IMR-90 (cell line): Measurements from ENCODE around the gene GFM1. TPM values are rescaled to one million over a fixed set of nuclear protein-coding genes. Genes with fewer than 3 reads are reported as not detected.
A peak's percentile ranks its signal among the peaks of the same experiment; 100 is the strongest.

ENCODE experiments used
- ATAC-seq: fragments of 200-7000 bp; cut with Tn5 transposase; 2 replicates; pipeline ENCODE4 v1.9.1; 2020; ENCODE audit warnings: low read depth, mild to moderate bottlenecking, moderate library complexity
- BruUV-seq: library from RNA; stranded (reverse); fragments of 400-500 nt; replicated peaks from 2 replicates; lab custom pipeline; 2021; lab: Mats Ljungman, UMichigan
- CTCF ChIA-PET: fragments of 300-600 bp; formaldehyde crosslinking; extraction: SDS; loops from one replicate; lab custom pipeline; 2021; ENCODE audit warnings: antibody characterized with exemption; lab: Yijun Ruan, JAX
- POLR2A ChIA-PET: fragments of 300-600 bp; sonication (Branson Sonifier 250); formaldehyde crosslinking; loops from one replicate; lab custom pipeline; 2022; ENCODE audit warnings: antibody characterized with exemption; ENCODE audit not compliant: unreplicated experiment; lab: Charles Lee
- DNase-seq: peaks from one replicate; pipeline ENCODE4 v3.0.0; 2013
- H2AFZ ChIP-seq: replicated peaks from 2 replicates; pipeline ENCODE3; 2013; ENCODE audit warnings: low read length, mild to moderate bottlenecking; ENCODE audit not compliant: poor library complexity
- H2AK5ac ChIP-seq: 2 replicates; pipeline ENCODE4 v1.6.1; 2013; ENCODE audit warnings: low read depth, low read length, inconsistent platforms
- H2AK9ac ChIP-seq: replicated peaks from 2 replicates; pipeline ENCODE3; 2013; ENCODE audit warnings: mild to moderate bottlenecking, low read depth, low read length, moderate library complexity; ENCODE audit not compliant: poor library complexity
- H2BK120ac ChIP-seq: 2 replicates; pipeline ENCODE4 v1.6.1; 2013; ENCODE audit warnings: low read depth, low read length, inconsistent platforms
- H2BK15ac ChIP-seq: 3 replicates; pipeline ENCODE4 v1.6.1; 2013; ENCODE audit warnings: low read depth, low read length, inconsistent platforms
- H2BK20ac ChIP-seq: 2 replicates; pipeline ENCODE4 v1.6.1; 2013; ENCODE audit warnings: low read depth, mild to moderate bottlenecking, inconsistent platforms, low read length, moderate library complexity
- H2BK5ac ChIP-seq: 2 replicates; pipeline ENCODE4 v1.6.1; 2013; ENCODE audit warnings: mild to moderate bottlenecking, low read depth, low read length, inconsistent platforms; ENCODE audit not compliant: poor library complexity, severe bottlenecking
- H3K14ac ChIP-seq: replicated peaks from 2 replicates; pipeline ENCODE4 v1.6.1; 2013; ENCODE audit warnings: low read depth, low read length, inconsistent platforms
- H3K18ac ChIP-seq: 2 replicates; pipeline ENCODE4 v1.6.1; 2013; ENCODE audit warnings: low read depth, low read length, control low read depth
- H3K23ac ChIP-seq: 2 replicates; pipeline ENCODE4 v1.6.1; 2013; ENCODE audit warnings: low read depth, low read length, inconsistent platforms
- H3K27ac ChIP-seq: 2 replicates; pipeline ENCODE4 v1.5.1; 2013; ENCODE audit warnings: mild to moderate bottlenecking, control low read depth, low read length; ENCODE audit not compliant: insufficient read depth
- H3K27me3 ChIP-seq: 2 replicates; pipeline ENCODE4 v1.6.1; 2013; ENCODE audit warnings: low read length; ENCODE audit not compliant: control insufficient read depth, insufficient read depth
- H3K36me3 ChIP-seq: 2 replicates; pipeline ENCODE4 v1.6.1; 2013; ENCODE audit warnings: low read length, mixed read lengths; ENCODE audit not compliant: control insufficient read depth, insufficient read depth
- H3K4ac ChIP-seq: 2 replicates; pipeline ENCODE4 v1.6.1; 2013; ENCODE audit warnings: low read depth, low read length, inconsistent platforms
- H3K4me1 ChIP-seq: 2 replicates; pipeline ENCODE4 v1.6.1; 2013; ENCODE audit warnings: low read length, mixed read lengths; ENCODE audit not compliant: control insufficient read depth, insufficient read depth
- H3K4me2 ChIP-seq: 2 replicates; pipeline ENCODE4 v1.6.1; 2013; ENCODE audit warnings: low read depth, mild to moderate bottlenecking, control low read depth, low read length, moderate library complexity
- H3K4me3 ChIP-seq: 2 replicates; pipeline ENCODE4 v1.5.1; 2013; ENCODE audit warnings: low read depth, mild to moderate bottlenecking, control low read depth, low read length, moderate library complexity; ENCODE audit not compliant: insufficient read depth
- H3K56ac ChIP-seq: 2 replicates; pipeline ENCODE4 v1.6.1; 2013; ENCODE audit warnings: low read length, inconsistent platforms; ENCODE audit not compliant: insufficient read depth; ENCODE audit errors: extremely low read depth
- H3K79me1 ChIP-seq, 2 experiments: 2 replicates each; pipeline ENCODE4 v1.6.1; 2013; ENCODE audit warnings: low read length in 2 of 2, inconsistent platforms in 1 of 2, low read depth in 1 of 2
- H3K9ac ChIP-seq: 2 replicates; pipeline ENCODE4 v1.6.1; 2013; ENCODE audit warnings: low read depth, low read length, control low read depth
- H3K9me1 ChIP-seq: 2 replicates; pipeline ENCODE4 v1.6.1; 2013; ENCODE audit warnings: low read length, inconsistent platforms; ENCODE audit not compliant: insufficient read depth
- H3K9me3 ChIP-seq: 2 replicates; pipeline ENCODE4 v1.6.1; 2013; ENCODE audit warnings: low read length; ENCODE audit not compliant: control insufficient read depth, insufficient read depth
- H4K20me1 ChIP-seq: 2 replicates; pipeline ENCODE4 v1.6.1; 2013; ENCODE audit warnings: low read length, inconsistent platforms; ENCODE audit not compliant: insufficient read depth
- H4K5ac ChIP-seq: 2 replicates; pipeline ENCODE4 v1.6.1; 2013; ENCODE audit warnings: mild to moderate bottlenecking, low read depth, low read length, control low read depth
- H4K8ac ChIP-seq, 2 experiments: 2 replicates each; pipeline ENCODE4 v1.6.1; 2013; ENCODE audit warnings: low read depth in 2 of 2, low read length in 2 of 2, control low read depth in 1 of 2, inconsistent platforms in 1 of 2
- H4K91ac ChIP-seq: 2 replicates; pipeline ENCODE4 v1.6.1; 2013; ENCODE audit warnings: low read depth, low read length, inconsistent platforms; ENCODE audit not compliant: insufficient read depth
- CEBPB ChIP-seq: IDR thresholded peaks from 2 replicates; pipeline ENCODE4 v1.6.1; 2012; ENCODE audit warnings: low read depth, low read length, improper control_type of control experiment
- WGBS, 2 experiments: methylation state at CpG; one replicate each; pipeline versions ENCODE4 v1.1.5 to v1.1.7; 2013; ENCODE audit warnings: missing lambda C conversion rate in 2 of 2; ENCODE audit not compliant: insufficient read length in 1 of 2; ENCODE audit errors: extremely low coverage in 2 of 2; 5-methylcytosine and 5-hydroxymethylcytosine counted together
- dilution Hi-C: fragments of 300-500 bp; cut with HindIII; formaldehyde crosslinking; loops from one replicate; pipeline ENCODE4 v1.14.3; 2018; ENCODE audit warnings: low sequenced_read_pairs; ENCODE audit not compliant: unreplicated experiment
- in situ Hi-C: fragments of 300-500 bp; cut with MboI; formaldehyde crosslinking; loops from 3 replicates; pipeline ENCODE4 v1.14.3; 2019; ENCODE audit warnings: low sequenced_read_pairs, inconsistent platforms, mixed read lengths
- intact Hi-C: fragments of 100-400 bp; cut with micrococcal nuclease; formaldehyde crosslinking; loops from 2 replicates; pipeline ENCODE4 v1.10.0; 2022
- polyA plus RNA-seq, 3 experiments: library from polyadenylated mRNA; depleted of rRNA; stranded (reverse); fragments of >200 nt; gene quantifications; 2 replicates each; pipeline ENCODE4 v1.2.3, GENCODE V29; 2012; ENCODE audit warnings: low replicate concordance in 1 of 3
- total RNA-seq: library from RNA; depleted of rRNA; stranded (reverse); fragments of >200 nt; gene quantifications from 2 replicates; pipeline ENCODE4 v1.2.3, GENCODE V29; 2012
- TF ChIP-seq, protein P1 (sequence below): fragments of 150-350 bp; IDR thresholded peaks from 2 replicates; pipeline ENCODE4 v1.6.1; 2016; ENCODE audit warnings: low read depth, mild to moderate bottlenecking, low read length, moderate library complexity, borderline replicate concordance

Gene GFM1
- total and polyA plus RNA-seq, 2 of the 4 experiments (the other 2 are of a cell fraction), result 12.4 to 36.0 TPM

DNA sequence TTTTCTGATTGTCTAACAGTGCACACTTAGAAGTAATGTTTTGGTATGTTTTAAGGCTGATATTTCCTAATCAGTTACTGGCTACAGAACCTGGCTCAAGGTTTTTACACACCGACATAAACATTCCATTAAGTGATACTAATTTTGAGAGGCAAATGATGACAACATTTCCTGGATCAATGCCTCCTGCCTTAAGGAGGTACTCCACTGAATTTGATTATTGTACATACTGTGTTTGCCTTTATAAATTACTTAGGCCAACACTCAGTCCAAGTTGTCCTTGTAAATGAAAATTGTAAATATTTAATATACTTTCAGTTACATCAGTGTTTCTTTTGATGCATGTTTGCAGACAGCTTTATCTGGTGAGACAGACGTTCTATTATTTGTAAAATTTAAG lies 52.3 kb downstream of the GFM1 start:
- no peak overlapping the region for H4K5ac ChIP-seq
- H4K20me1 ChIP-seq, result no peaks in the 10 kb centered on the region
- no TSS peak for BruUV-seq
- peaks cover 7% of the 10 kb centered on the region for H3K4me1 ChIP-seq
- no peaks in the 10 kb centered on the region; the same call in 1 of the 2 replicates for H3K9me1 ChIP-seq
- no peak overlapping the region for H4K91ac ChIP-seq
- H3K56ac ChIP-seq, result no peak overlapping the region
- H4K8ac ChIP-seq, result no peak overlapping the region; a peak in 1 of 4 replicates
- H3K27ac ChIP-seq, result no peak overlapping the region
- peaks cover 8 to 20% of the 10 kb centered on the region in 2 experiments; a peak in 2 of 4 replicates for H3K79me1 ChIP-seq
- H3K36me3 ChIP-seq, result 0 out of 2 replicates have a peak, but pooled peaks cover 1% of the 10 kb centered on the region
- POLR2A ChIA-PET, result no interaction called here
- H3K9ac ChIP-seq, result no peak overlapping the region
- CTCF ChIA-PET, result interaction anchor here (0.6 to 1.4 kb wide), 2 partner anchors 13 to 73 kb away, joined by 3 to 4 read pairs; no protein-coding TSS in a partner anchor
- H2BK20ac ChIP-seq, result no peak overlapping the region
- H2BK15ac ChIP-seq, result no peak overlapping the region
- no peak overlapping the region for H2AFZ ChIP-seq
- no peaks in the 10 kb centered on the region for H3K27me3 ChIP-seq
- TF ChIP-seq CEBPB, result peak; percentile 18; the same call in 1 of the 2 replicates
- TF ChIP-seq, protein P1, sequence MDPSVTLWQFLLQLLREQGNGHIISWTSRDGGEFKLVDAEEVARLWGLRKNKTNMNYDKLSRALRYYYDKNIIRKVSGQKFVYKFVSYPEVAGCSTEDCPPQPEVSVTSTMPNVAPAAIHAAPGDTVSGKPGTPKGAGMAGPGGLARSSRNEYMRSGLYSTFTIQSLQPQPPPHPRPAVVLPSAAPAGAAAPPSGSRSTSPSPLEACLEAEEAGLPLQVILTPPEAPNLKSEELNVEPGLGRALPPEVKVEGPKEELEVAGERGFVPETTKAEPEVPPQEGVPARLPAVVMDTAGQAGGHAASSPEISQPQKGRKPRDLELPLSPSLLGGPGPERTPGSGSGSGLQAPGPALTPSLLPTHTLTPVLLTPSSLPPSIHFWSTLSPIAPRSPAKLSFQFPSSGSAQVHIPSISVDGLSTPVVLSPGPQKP, result no peak
- H2BK5ac ChIP-seq, result peak overlapping the region; percentile 75
- H3K14ac ChIP-seq, result no peak overlapping the region
- dilution Hi-C loops, result no loop called here
- no CpG with 5 or more reads among the region's 2 CpGs for WGBS, 2 experiments
- H3K9me3 ChIP-seq, result no peaks in the 10 kb centered on the region
- no peak overlapping the region for H3K4me3 ChIP-seq
- H3K4me2 ChIP-seq, result peak overlapping the region; percentile 70; the same call in 1 of the 2 replicates
- DNase-seq (peak; percentile 71), ATAC-seq (peak; percentile 73)
- no peak overlapping the region for H2AK5ac ChIP-seq
- in situ Hi-C loops, result no loop called here
- no peak overlapping the region for H3K23ac ChIP-seq
- intact Hi-C loops, result no loop called here
- H2AK9ac ChIP-seq, result no peak overlapping the region
- H3K18ac ChIP-seq, result peak overlapping the region; percentile 24; the same call in 1 of the 2 replicates
- no peak overlapping the region for H2BK120ac ChIP-seq
- no peak overlapping the region for H3K4ac ChIP-seq
